8988T (cell line): ENCODE data around the gene UBR4.

Experiments used
- DNase-seq: peaks from one replicate; pipeline ENCODE4 v3.0.0; 2011

The UBR4 gene

DNA sequence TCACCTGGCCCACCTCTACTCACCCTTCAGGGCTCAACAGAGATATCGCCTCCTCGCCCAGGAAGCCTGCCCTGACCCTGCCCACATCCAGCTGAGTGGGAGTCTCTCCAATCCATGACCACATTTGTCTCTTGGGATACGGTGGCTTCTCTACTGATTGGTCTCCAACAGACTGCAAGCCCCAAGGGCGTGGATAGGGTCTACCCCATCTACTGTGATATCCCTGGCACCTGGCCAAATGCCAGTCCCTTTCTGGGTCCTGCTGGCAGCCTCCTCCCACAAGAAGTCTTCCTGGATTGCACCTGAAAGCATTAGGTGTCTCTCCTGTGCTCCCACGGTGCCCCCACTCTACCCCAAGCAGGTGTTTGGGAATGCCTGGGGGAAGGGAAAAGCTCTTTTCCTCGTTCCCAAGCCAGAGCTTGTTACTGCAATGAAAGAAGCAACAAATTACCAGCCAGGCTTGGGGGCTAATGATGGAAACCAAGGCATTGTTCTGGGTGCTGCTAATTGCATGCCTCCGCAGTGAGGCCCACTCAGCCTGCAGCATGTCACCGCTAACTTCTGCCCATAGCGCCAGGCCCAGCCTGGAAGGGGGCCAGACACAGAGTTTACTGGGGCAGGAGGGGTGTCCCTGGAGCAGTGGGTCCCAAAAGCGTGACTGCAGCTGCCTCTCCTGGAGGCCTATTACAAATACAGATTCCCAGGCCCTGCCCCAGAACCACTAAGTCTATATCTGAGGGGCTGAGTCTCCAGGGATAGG lies 162.9 kb downstream of the UBR4 start:
- DNase-seq = no peak

DNA sequence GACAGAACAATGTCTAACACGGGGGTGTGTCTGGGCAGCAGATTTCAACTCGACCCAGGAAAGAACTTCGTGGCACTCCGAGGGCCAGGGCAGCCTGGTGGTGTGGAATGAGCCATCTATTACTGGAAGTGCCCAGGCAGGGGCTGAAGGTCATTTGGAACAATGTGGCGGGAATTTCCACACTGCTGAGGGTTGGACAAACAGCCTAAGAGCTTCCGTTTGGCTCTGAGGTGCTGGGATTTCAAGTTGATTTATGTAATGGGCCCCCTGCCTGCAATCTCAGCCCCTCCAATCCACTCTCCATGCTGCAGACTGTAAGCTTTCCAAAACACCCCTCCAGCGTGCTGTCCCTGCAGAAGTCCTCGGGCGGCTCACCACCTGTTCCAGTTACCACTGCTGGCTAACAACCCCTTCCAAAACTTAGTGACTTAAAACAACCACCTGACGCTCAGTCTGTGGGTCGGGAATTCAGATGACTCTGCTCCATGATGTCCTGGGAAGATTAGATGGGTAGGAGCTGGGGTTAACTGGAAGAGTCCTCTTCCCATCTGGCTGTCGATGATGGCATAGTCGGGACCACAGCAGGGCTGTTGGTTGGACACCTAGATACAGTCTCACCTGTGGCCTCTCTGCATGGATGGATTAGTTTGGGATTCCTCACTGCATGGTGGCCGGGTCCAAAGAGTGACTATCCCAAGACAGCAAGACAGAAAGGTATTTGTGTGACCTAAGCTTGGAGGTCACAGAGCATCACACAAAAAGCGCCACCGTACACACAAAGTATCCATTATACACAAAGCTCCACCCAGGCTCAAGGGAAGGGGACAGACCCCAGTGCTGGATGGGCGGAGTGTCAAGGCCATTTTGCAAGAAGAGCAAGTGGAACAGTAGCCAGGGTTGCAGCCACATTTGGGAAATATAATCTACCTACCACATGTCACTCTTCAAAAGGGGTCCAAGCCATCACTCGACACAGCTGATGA lies 163.9 kb downstream of the UBR4 start:
- DNase-seq = no peak

- no peak for DNase-seq
Observed at GRCh38 chr1:19044975-19045831, 164.9 kb downstream of the UBR4 start.

GRCh38 chr1:19044471-19044870 lies 165.6 kb downstream of the UBR4 start:
- no peak for DNase-seq

DNA sequence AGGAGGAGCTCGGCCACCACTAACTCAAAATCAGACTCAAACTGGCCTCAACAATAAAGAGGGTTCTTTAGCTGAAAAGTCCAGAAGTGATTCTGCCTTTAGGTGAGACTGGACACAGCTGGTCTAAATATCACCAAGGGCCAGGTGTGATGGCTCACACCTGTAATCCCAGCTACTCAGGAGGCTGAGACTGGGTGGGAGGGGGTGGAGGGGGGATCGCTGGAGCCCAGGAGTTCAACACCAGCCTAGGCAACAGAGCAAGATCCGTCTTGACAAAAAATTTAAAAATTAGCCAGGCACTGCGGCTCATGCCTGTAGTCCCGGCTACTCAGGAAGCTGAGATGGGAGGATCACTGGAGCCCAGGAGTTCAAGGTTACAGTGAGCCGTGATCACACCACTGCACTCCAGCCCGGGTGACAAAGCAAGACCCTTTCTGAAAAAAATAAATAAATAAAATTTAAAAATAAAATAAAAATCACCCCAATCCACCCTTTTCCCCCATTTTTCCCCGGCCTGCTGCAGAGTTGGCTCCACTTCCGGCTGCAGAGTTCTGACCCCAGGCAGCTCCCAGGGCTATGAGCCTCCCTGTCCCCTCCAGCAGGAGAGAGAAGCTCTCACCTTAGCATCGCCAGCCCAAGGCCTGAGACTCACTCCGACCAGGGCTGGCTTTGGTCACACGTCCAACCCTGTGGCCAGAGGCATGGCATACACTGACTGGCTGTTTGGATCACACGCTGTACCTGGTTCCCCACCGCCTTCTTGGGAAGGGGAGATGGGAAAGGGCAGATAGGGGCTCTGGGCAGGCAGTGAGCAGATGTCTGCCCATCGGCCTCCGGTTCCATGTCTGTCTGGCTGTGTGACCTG lies 166.3 kb downstream of the UBR4 start:
- DNase-seq = no peak

DNA sequence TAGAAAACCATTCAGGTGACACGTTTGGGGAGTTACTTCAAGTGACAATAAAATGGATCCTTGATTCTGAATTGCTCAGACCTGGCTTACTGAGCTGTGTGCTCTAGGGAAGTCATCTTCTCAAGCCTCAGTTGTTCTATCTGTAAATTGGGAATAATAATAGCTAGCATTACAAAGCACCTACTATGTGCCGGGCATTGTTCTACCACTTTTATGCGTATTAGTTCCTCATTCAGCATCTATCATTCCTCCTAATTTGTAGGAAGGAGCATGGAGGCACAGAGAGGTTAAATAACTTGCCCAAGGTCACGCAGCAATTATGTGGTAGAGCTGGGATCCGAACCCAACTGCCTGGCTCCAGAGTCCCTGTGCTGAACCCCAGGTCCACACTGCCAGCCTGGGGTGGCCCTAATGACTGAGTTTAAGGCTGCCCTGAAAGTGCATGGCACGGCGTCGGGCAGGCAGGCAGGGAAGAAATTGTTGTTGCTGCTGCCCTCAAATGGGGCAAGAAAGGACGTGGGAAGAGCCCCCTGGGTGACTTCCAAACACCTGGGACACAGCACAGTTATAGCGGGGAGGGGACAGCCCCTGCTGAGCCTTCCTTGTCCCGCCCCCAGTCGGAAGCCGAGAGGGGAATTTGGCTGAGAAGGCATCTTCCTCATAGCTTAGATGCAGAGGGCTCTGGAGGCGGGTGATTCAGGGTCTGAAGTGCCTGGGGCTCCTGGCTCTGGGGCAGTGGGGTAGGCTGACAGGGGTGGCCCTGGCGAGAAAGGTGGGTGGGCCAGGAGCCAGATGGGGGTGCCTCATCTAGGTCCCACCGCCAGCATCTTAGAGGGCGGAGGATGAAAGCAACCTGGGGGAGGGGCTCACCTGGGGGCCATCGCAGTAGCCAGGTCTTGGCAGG lies 167.1 kb downstream of the UBR4 start:
- DNase-seq = no peak

GRCh38 chr1:19040010-19040680 lies 169.9 kb downstream of the UBR4 start:
- DNase-seq = no peak

DNA sequence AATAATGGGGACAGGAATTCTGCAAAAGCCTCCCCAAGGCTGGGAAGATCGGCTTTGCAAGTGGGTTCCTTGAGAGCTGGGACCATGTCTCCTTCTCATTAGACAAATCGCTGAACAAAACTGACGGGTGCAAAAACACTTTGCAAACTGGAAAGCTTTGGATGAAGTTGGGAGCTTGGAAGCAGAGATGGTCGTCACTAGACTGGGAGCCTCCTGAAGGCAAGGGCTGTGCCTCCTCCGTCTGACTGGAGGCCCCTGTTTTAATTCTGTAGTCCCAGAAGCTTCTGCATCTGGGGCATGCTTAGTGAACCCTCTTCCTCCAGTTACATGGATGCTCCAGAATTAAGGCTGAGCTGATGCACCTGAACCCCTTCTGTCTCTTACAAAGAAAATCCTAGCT lies 171.3 kb downstream of the UBR4 start:
- DNase-seq = no peak

- DNase-seq = no peak
Observed at GRCh38 chr1:19038096-19038495, 172.0 kb downstream of the UBR4 start.

DNA sequence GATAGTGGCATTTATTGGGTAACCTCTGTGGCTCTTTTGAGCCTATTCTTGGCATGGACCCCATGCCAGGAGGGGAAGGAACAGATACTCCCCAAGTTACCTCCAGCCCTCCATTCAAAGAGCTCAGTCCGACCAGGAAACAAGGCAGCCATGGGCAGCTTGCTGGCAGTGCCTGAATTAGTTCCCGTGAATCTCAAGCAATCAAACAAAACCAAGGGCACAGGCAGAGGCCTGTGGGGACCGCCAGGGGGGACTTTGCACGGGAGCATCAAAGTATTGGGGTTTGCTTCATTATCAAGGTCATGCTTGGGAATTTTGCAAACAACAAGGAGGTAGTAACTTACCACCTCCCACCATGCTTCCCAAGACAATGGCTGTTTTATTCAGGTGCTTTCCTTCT lies 172.4 kb downstream of the UBR4 start:
- no peak for DNase-seq

GRCh38 chr1:19036813-19037605 lies 173.1 kb downstream of the UBR4 start:
- DNase-seq = no peak

- no peak for DNase-seq
Observed at GRCh38 chr1:19036041-19036812, 173.8 kb downstream of the UBR4 start.

- no peak for DNase-seq
Observed at GRCh38 chr1:19035377-19036040, 174.6 kb downstream of the UBR4 start.

GRCh38 chr1:19034721-19035120 lies 175.3 kb downstream of the UBR4 start:
- no peak for DNase-seq

- DNase-seq = peak; percentile 59
Observed at GRCh38 chr1:19033926-19034680, 176.0 kb downstream of the UBR4 start.

GRCh38 chr1:19033515-19033839 lies 176.6 kb downstream of the UBR4 start:
- no peak for DNase-seq
